Tracheal epithelial cell (primary cell): ENCODE results near the gene TP53BP2. TPM values are rescaled to one million over a fixed set of nuclear protein-coding genes. Genes with fewer than 3 reads are reported as not detected.

Experiments
- total RNA-seq: library from RNA; depleted of rRNA; stranded (reverse); fragments of >200 nt; gene quantifications from 2 replicates; pipeline ENCODE4 v1.2.1, GENCODE V29; 2014

TP53BP2 gene
- total RNA-seq = 14.9 and 37.8 TPM in 2 replicates

GRCh38 chr1:223845810-223846682 lies at the start of gene TP53BP2:
Gene TP53BP2, minus strand, starts transcription at chr1:223845947. Its CDS starts 267 bp downstream, at chr1:223845680.

Other genes with a start within 250 kb of the TP53BP2 start
- not detected in 2 replicates for gene CAPN8, start 180.2 kb downstream of the TP53BP2 start, total RNA-seq
- gene CAPN2, start 133.4 kb downstream of the TP53BP2 start, total RNA-seq = 286 and 299 TPM in 2 replicates